ENCODE results near the gene ZEB2. TPM values are rescaled to one million over a fixed set of nuclear protein-coding genes. Genes with fewer than 3 reads are reported as not detected.

Gene ZEB2
- total RNA-seq, 4 donors from 2014 or later = 187 to 346 (median 266) TPM

- TF ChIP-seq, protein P1, sequence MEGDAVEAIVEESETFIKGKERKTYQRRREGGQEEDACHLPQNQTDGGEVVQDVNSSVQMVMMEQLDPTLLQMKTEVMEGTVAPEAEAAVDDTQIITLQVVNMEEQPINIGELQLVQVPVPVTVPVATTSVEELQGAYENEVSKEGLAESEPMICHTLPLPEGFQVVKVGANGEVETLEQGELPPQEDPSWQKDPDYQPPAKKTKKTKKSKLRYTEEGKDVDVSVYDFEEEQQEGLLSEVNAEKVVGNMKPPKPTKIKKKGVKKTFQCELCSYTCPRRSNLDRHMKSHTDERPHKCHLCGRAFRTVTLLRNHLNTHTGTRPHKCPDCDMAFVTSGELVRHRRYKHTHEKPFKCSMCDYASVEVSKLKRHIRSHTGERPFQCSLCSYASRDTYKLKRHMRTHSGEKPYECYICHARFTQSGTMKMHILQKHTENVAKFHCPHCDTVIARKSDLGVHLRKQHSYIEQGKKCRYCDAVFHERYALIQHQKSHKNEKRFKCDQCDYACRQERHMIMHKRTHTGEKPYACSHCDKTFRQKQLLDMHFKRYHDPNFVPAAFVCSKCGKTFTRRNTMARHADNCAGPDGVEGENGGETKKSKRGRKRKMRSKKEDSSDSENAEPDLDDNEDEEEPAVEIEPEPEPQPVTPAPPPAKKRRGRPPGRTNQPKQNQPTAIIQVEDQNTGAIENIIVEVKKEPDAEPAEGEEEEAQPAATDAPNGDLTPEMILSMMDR (IDR thresholded peaks at IDR 0.05; ENCODE audit: low read depth) = no peak
These were observed 114.6 kb downstream of the ZEB2 start for GRCh38 chr2:144405321-144405720.

- TF ChIP-seq, protein P1 (IDR thresholded peaks at IDR 0.05; ENCODE audit: low read depth) = no peak
These were observed 115.2 kb downstream of the ZEB2 start for GRCh38 chr2:144404586-144405314.

GRCh38 chr2:144403933-144404332 is 116.0 kb downstream of the ZEB2 start:
- TF ChIP-seq, protein P1 (IDR thresholded peaks at IDR 0.05; ENCODE audit: low read depth) = no peak

- TF ChIP-seq, protein P1 (IDR thresholded peaks at IDR 0.05; ENCODE audit: low read depth) = no peak
These were observed 117.7 kb downstream of the ZEB2 start for GRCh38 chr2:144402251-144402650.

DNA sequence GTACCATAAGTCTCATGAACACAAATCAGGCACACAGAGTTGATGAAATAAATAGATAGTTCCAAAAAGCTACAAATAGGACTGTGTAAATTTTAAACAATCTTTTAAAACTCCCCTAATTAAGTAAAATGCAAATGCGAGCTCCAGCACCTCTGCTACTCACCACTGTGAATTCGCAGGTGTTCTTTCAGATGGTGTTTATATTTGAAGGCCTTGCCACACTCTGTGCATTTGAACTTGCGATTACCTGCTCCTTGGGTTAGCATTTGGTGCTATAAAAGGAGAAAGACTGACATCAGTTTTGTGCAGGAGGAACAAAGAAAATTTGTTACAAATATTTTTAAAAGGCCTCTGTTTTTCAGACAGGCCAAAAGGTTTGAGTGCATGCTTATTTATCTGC is 118.9 kb downstream of the ZEB2 start:
- TF ChIP-seq, protein P1 (IDR thresholded peaks at IDR 0.05; ENCODE audit: low read depth) = no peak

GRCh38 chr2:144396318-144396717 is 123.6 kb downstream of the ZEB2 start:
- TF ChIP-seq, protein P1 (IDR thresholded peaks at IDR 0.05; ENCODE audit: low read depth) = no peak

DNA sequence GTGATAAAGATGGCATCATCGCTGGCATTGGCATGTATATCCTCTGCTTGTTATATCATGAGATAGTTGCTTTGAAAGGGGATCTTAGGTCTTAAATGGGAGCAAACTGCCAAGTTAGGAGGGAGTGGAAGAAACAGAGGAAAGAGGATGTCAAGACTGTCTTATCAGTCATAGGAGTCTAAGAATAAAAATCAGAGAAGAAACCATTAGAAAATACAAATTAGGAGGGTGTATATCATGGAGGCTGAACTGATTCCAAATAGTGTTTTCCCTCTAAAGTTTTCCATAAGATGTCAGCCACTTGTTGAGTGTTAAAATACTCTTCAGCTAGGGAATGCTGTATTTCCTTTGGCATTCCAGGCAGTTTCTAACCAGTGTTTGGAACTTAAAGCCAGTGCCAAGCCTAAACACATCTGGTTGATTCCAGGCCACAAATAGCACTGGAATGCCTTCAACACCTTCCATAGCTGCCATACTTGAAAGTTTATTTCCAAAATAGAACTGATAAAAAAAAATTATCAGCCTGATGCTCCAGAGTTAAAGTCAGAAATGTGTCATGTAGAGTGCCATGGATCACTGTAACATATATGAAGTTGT is 129.4 kb downstream of the ZEB2 start:
- TF ChIP-seq, protein P1 (IDR thresholded peaks at IDR 0.05; ENCODE audit: low read depth) = no peak

Data from subcutaneous adipose tissue (tissue), 4 donors.